Uterus (tissue), 2 donors: ENCODE measurements around the gene RHEB.

Experiments used
- POLR2A ChIP-seq, 2 donors: fragments of 450-650 bp; IDR thresholded peaks; one replicate each; pipeline ENCODE4 v1.6.1; 2016; ENCODE audit warnings: antibody characterized with exemption in 2 of 2, mild to moderate bottlenecking in 1 of 2, moderate library complexity in 1 of 2
- TF ChIP-seq, protein P1 (sequence below), 4 experiments: fragments of 200-600 bp in 2 of 4; fragments of 450-650 bp in 2 of 4; sonication (generic) in 2 of 4; IDR thresholded peaks; one replicate each; pipeline ENCODE4 v1.5.1; 2016 to 2019; ENCODE audit warnings: antibody characterized with exemption in 4 of 4, mild to moderate bottlenecking in 2 of 4, moderate library complexity in 1 of 4

DNA sequence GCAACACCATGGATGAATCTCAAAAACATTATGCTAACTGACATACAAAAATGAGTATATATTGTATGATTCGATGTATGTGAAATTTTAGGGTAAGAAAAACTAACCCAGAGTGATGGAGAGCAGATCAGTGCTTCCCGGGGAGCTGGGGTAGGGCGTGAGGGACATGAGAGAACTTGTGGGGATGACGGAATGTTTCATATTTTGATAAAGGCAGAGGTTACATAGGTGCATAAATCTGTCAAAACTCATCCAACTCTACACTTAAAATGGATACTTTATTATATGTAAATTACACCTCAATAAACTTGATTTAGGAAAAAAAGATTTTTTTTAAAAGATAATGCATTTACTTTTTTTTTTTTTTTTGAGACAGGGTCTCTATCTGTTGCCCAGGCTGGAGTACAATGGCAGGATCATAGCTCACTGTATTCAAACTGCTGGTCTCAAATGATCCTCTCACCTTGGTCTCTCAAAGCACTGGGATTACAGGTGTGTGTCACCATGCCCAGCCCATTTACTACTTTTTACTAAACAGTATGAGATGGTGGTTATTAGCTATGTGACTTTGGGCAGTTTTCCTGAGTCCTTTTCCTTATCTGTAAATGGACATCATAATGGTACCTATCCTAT is 13.7 kb downstream of the RHEB start:
- TF ChIP-seq, protein P1, sequence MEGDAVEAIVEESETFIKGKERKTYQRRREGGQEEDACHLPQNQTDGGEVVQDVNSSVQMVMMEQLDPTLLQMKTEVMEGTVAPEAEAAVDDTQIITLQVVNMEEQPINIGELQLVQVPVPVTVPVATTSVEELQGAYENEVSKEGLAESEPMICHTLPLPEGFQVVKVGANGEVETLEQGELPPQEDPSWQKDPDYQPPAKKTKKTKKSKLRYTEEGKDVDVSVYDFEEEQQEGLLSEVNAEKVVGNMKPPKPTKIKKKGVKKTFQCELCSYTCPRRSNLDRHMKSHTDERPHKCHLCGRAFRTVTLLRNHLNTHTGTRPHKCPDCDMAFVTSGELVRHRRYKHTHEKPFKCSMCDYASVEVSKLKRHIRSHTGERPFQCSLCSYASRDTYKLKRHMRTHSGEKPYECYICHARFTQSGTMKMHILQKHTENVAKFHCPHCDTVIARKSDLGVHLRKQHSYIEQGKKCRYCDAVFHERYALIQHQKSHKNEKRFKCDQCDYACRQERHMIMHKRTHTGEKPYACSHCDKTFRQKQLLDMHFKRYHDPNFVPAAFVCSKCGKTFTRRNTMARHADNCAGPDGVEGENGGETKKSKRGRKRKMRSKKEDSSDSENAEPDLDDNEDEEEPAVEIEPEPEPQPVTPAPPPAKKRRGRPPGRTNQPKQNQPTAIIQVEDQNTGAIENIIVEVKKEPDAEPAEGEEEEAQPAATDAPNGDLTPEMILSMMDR (IDR thresholded peaks at IDR 0.05), result no peak
- no peak for TF ChIP-seq POLR2A (IDR thresholded peaks at IDR 0.05)
